Cardiac fibroblast (primary cell): ENCODE data around the gene TRAF3IP3.

Experiments used
- DNase-seq, 2 donors: peaks; one replicate each; pipeline versions ENCODE4 v3.0.0 to v3.0.0-alpha.2; 2010; ENCODE audit warnings: low read depth in 2 of 2
- H3K4me3 ChIP-seq, 2 donors: replicated peaks in 1 of 2; 1 replicate in 1 of 2; 2 replicates in 1 of 2; pipeline ENCODE4 v1.5.1; 2011; ENCODE audit warnings: low read depth in 2 of 2, low read length in 2 of 2, mild to moderate bottlenecking in 2 of 2, moderate library complexity in 1 of 2
- CTCF ChIP-seq: IDR thresholded peaks from one replicate; pipeline ENCODE4 v1.5.1; 2011; ENCODE audit warnings: low read depth, mild to moderate bottlenecking, low read length, inconsistent platforms

TRAF3IP3 gene

GRCh38 chr1:209749670-209750323, 6.1 kb upstream of the TRAF3IP3 start:
- no peak for DNase-seq
- H3K4me3 ChIP-seq: no peak overlapping the region
- no peak for TF ChIP-seq CTCF

- H3K4me3 ChIP-seq: no peak overlapping the region
- no peak for TF ChIP-seq CTCF
- no peak for DNase-seq
These were observed 4.1 kb upstream of the TRAF3IP3 start for GRCh38 chr1:209751627-209752231.

- DNase-seq: no peak
- no peak overlapping the region for H3K4me3 ChIP-seq
- no peak for TF ChIP-seq CTCF
These were observed 3.0 kb upstream of the TRAF3IP3 start for GRCh38 chr1:209752890-209753289.

- no peak for TF ChIP-seq CTCF
- no peak overlapping the region for H3K4me3 ChIP-seq
- no peak for DNase-seq
These were observed 597 bp upstream of the TRAF3IP3 start for GRCh38 chr1:209755256-209755655.

- TF ChIP-seq CTCF: no peak
- no peak overlapping the region for H3K4me3 ChIP-seq
- no peak for DNase-seq
These were observed 977 bp downstream of the TRAF3IP3 start for GRCh38 chr1:209756615-209757445.

GRCh38 chr1:209758400-209758799, 2.5 kb downstream of the TRAF3IP3 start:
- no peak for TF ChIP-seq CTCF
- no peak for DNase-seq
- H3K4me3 ChIP-seq: no peak overlapping the region
